Measurements from ENCODE around the gene CCL24.
"Not testable (repeated sequence)": the region's sequence is repeated elsewhere in the genome, so short reads cannot be mapped to it uniquely, and the experiment has no call there.

CCL24 gene

GRCh38 chr7:75789361-75789924 is 24.2 kb downstream of the CCL24 start:
- FAIRE-seq (no peak), DNase-seq (ENCODE audit: insufficient read length, low spot score) (no peak)
- TF ChIP-seq POU2F2 (IDR thresholded peaks at IDR 0.05; ENCODE audit: low read depth, low read length) (no peak), POLR2AphosphoS5 (IDR thresholded peaks at IDR 0.05; ENCODE audit: low read depth, low read length) (no peak), TAF1 (IDR thresholded peaks at IDR 0.05; ENCODE audit: low read depth, low read length) (no peak), SPI1 (IDR thresholded peaks at IDR 0.05; ENCODE audit: low read depth, low read length) (no peak), PAX5 (IDR thresholded peaks at IDR 0.05; ENCODE audit: insufficient read depth, low read length, severe bottlenecking) (no peak), POLR2A (IDR thresholded peaks at IDR 0.05; ENCODE audit: low read depth, low read length) (no peak)

- FAIRE-seq; DNase-seq (ENCODE audit: insufficient read length, low spot score): not testable (repeated sequence)
Measured at GRCh38 chr7:75788154-75788847, 25.3 kb downstream of the CCL24 start.

- FAIRE-seq; DNase-seq (ENCODE audit: insufficient read length, low spot score): not testable (repeated sequence)
Measured at GRCh38 chr7:75783058-75783457, 30.5 kb downstream of the CCL24 start.

GRCh38 chr7:75780647-75781273 is 32.8 kb downstream of the CCL24 start:
- FAIRE-seq; DNase-seq (ENCODE audit: insufficient read length, low spot score): not testable (repeated sequence)

- not testable (repeated sequence) for DNase-seq (ENCODE audit: insufficient read length, low spot score); FAIRE-seq
Measured at GRCh38 chr7:75779516-75779915, 34.1 kb downstream of the CCL24 start.

- not testable (repeated sequence) for FAIRE-seq
Measured at GRCh38 chr7:75779035-75779434, 34.6 kb downstream of the CCL24 start.

GRCh38 chr7:75776295-75776971 is 37.2 kb downstream of the CCL24 start:
- no peak for TF ChIP-seq POLR2A (IDR thresholded peaks at IDR 0.05; ENCODE audit: low read depth, low read length)
- no peak for TF ChIP-seq SPI1 (IDR thresholded peaks at IDR 0.05; ENCODE audit: low read depth, low read length)
- no peak for TF ChIP-seq POU2F2 (IDR thresholded peaks at IDR 0.05; ENCODE audit: low read depth, low read length)
- TF ChIP-seq TAF1 (IDR thresholded peaks at IDR 0.05; ENCODE audit: low read depth, low read length), result no peak
- no peak for TF ChIP-seq PAX5 (IDR thresholded peaks at IDR 0.05; ENCODE audit: insufficient read depth, low read length, severe bottlenecking)
- no peak for TF ChIP-seq POLR2AphosphoS5 (IDR thresholded peaks at IDR 0.05; ENCODE audit: low read depth, low read length)
- no peak for DNase-seq (ENCODE audit: insufficient read length, low spot score)
- FAIRE-seq, result peak; percentile 64

More at GRCh38 chr7:75779035-75779434, 34.6 kb downstream of the CCL24 start:
- not testable (repeated sequence) for DNase-seq (ENCODE audit: insufficient read length, low spot score)

GRCh38 chr7:75773958-75774357 is 39.6 kb downstream of the CCL24 start:
- not testable (repeated sequence) for DNase-seq (ENCODE audit: insufficient read length, low spot score); FAIRE-seq

GRCh38 chr7:75772081-75773077 is 41.2 kb downstream of the CCL24 start, which contains the start of gene CCL26:
TSS of gene CCL26 (minus strand) at chr7:75772211. CDS start at chr7:75772176, 35 bp downstream.
- FAIRE-seq (no peak), DNase-seq (ENCODE audit: insufficient read length, low spot score) (no peak)
- TF ChIP-seq TAF1 (IDR thresholded peaks at IDR 0.05; ENCODE audit: low read depth, low read length), result no peak
- no peak for TF ChIP-seq POLR2A (IDR thresholded peaks at IDR 0.05; ENCODE audit: low read depth, low read length)
- TF ChIP-seq POLR2AphosphoS5 (IDR thresholded peaks at IDR 0.05; ENCODE audit: low read depth, low read length), result no peak
- no peak for TF ChIP-seq SPI1 (IDR thresholded peaks at IDR 0.05; ENCODE audit: low read depth, low read length)
- no peak for TF ChIP-seq PAX5 (IDR thresholded peaks at IDR 0.05; ENCODE audit: insufficient read depth, low read length, severe bottlenecking)
- TF ChIP-seq POU2F2 (IDR thresholded peaks at IDR 0.05; ENCODE audit: low read depth, low read length), result no peak

- no peak for DNase-seq (ENCODE audit: insufficient read length, low spot score)
- no peak for TF ChIP-seq SPI1 (IDR thresholded peaks at IDR 0.05; ENCODE audit: low read depth, low read length)
- no peak for TF ChIP-seq PAX5 (IDR thresholded peaks at IDR 0.05; ENCODE audit: insufficient read depth, low read length, severe bottlenecking)
- no peak for TF ChIP-seq POLR2AphosphoS5 (IDR thresholded peaks at IDR 0.05; ENCODE audit: low read depth, low read length)
- no peak for TF ChIP-seq POLR2A (IDR thresholded peaks at IDR 0.05; ENCODE audit: low read depth, low read length)
- no peak for TF ChIP-seq TAF1 (IDR thresholded peaks at IDR 0.05; ENCODE audit: low read depth, low read length)
- TF ChIP-seq POU2F2 (IDR thresholded peaks at IDR 0.05; ENCODE audit: low read depth, low read length), result no peak
- no peak for FAIRE-seq
Measured at GRCh38 chr7:75771224-75771623, 42.4 kb downstream of the CCL24 start.
